NCI-H524 (cell line): ENCODE measurements around the gene SUPT3H.
"Not testable (repeated sequence)": the region's sequence is repeated elsewhere in the genome, so short reads cannot be mapped to it uniquely, and the experiment has no call there.

Experiments
- DNase-seq, 2 experiments: peaks; one replicate each; lab custom pipeline; 2025; lab: John Stamatoyannopoulos, UW

Gene SUPT3H

GRCh38 chr6:45116714-45117410 lies 260.9 kb downstream of the SUPT3H start:
- no peak for DNase-seq

- DNase-seq = no peak
Measured at GRCh38 chr6:45115696-45116095, 262.0 kb downstream of the SUPT3H start.

- no peak for DNase-seq
Measured at GRCh38 chr6:45112711-45113110, 265.0 kb downstream of the SUPT3H start.

GRCh38 chr6:45109551-45109950 lies 268.2 kb downstream of the SUPT3H start:
- no peak for DNase-seq

GRCh38 chr6:45105170-45105820 lies 272.4 kb downstream of the SUPT3H start:
- no peak for DNase-seq

GRCh38 chr6:45104429-45104828 lies 273.3 kb downstream of the SUPT3H start:
- no peak for DNase-seq

- DNase-seq = no peak
Measured at GRCh38 chr6:45098256-45098655, 279.5 kb downstream of the SUPT3H start.

GRCh38 chr6:45094831-45095230 lies 282.9 kb downstream of the SUPT3H start:
- DNase-seq = no peak

GRCh38 chr6:45092135-45092534 lies 285.6 kb downstream of the SUPT3H start:
- DNase-seq = no peak

- DNase-seq = no peak
Measured at GRCh38 chr6:45086360-45087084, 291.2 kb downstream of the SUPT3H start.

- DNase-seq = no peak
Measured at GRCh38 chr6:45084257-45084656, 293.5 kb downstream of the SUPT3H start.

GRCh38 chr6:45082091-45082490 lies 295.6 kb downstream of the SUPT3H start:
- no peak for DNase-seq

GRCh38 chr6:45081634-45082033 lies 296.1 kb downstream of the SUPT3H start:
- no peak for DNase-seq

- DNase-seq = no peak
Measured at GRCh38 chr6:45078432-45078831, 299.3 kb downstream of the SUPT3H start.

- no peak for DNase-seq
Measured at GRCh38 chr6:45076217-45076930, 301.4 kb downstream of the SUPT3H start.

GRCh38 chr6:45075246-45075645 lies 302.5 kb downstream of the SUPT3H start:
- DNase-seq = no peak

GRCh38 chr6:45074439-45074838 lies 303.3 kb downstream of the SUPT3H start:
- DNase-seq = no peak

- no peak for DNase-seq
Measured at GRCh38 chr6:45073771-45074170, 304.0 kb downstream of the SUPT3H start.

- DNase-seq = no peak
Measured at GRCh38 chr6:45072673-45073072, 305.1 kb downstream of the SUPT3H start.

GRCh38 chr6:45072016-45072415 lies 305.7 kb downstream of the SUPT3H start:
- no peak for DNase-seq

- no peak for DNase-seq
Measured at GRCh38 chr6:45069091-45069490, 308.6 kb downstream of the SUPT3H start.

- DNase-seq = not testable (repeated sequence)
Measured at GRCh38 chr6:45067446-45067845, 310.3 kb downstream of the SUPT3H start.
